Measurements from ENCODE around the gene ADAMTSL5.
A peak's percentile ranks its signal among the peaks of the same experiment; 100 is the strongest.
"Not testable (repeated sequence)": the region's sequence is repeated elsewhere in the genome, so short reads cannot be mapped to it uniquely, and the experiment has no call there.

The ADAMTSL5 gene

DNA sequence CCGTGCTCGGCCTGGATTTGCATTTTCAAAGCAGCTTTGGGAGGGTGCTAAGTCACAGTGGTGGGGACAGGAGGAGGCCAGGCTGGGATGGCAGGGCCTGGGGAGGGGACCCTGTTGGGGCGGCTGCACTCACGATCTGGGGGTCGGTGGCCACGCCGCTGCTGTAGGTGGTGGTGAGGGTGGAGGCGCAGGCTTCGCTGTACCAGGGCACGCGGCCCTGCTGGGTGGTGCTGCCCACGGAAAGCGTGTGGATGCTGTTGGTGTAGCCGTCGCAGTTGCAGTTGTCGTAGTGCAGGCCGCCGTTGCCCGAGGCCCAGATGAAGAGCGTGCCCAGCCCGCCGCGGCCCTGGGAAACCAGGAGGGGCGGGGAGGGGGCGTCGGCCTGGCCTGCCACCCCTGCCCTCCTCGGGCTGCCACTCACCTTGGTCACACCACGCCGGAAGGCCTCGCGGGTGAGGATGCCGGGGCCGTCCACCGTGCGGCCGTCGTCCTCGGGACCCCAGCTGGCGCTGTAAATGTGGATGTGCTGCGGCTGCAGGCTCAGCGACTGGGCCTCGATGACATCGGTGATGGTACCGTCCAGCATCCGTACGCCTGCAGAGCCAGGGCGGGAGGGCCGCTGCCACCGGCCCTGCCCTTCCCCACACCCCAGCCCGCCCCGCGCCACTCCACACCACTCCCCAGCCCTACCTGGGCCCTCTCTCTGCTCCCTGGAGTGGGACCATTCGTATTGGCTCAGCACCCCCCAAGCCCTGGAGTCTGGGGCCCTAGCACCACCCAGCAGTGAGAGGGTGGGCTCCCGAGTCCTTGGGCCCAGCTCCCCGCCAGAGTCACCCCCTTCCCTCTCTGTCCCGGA lies 25.9 kb downstream of the ADAMTSL5 start:
- Mint-ChIP-seq H3K4me3 (no peak overlapping the region), H3K27me3 (peaks cover 22% of the 10 kb centered on the region), H3K27ac (no peak overlapping the region), H3K4me1 (peaks cover 13% of the 10 kb centered on the region), H3K36me3 (no peaks in the 10 kb centered on the region), H3K9me3 (no peaks in the 10 kb centered on the region)
- ATAC-seq, result no peak

DNA sequence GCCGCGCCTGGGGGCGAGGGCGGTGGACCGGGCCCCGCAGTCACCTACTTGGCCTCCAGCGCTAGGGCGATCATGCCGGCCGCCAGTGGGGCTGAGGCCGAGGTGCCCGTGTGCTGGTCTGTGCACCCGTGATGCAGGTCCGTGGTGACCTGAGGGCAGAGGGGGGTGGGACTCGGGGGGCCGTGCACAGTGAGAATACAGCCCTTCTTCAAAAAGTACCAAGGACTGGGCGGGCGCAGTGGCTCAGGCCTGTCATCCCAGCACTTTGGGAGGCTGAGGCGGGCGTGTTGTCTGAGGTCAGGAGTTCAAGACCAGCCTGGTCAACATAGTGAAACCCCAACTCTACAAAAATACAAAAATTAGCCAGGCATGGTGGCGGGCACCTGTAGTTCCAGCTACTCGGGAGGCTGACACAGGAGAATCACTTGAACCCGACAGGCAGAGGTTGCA lies 28.8 kb downstream of the ADAMTSL5 start:
- Mint-ChIP-seq H3K4me3 (no peak overlapping the region), H3K27me3 (peaks cover 9% of the 10 kb centered on the region), H3K27ac (no peak overlapping the region), H3K36me3 (no peaks in the 10 kb centered on the region), H3K9me3 (no peaks in the 10 kb centered on the region), H3K4me1 (peaks cover 9% of the 10 kb centered on the region)
- no peak for ATAC-seq

DNA sequence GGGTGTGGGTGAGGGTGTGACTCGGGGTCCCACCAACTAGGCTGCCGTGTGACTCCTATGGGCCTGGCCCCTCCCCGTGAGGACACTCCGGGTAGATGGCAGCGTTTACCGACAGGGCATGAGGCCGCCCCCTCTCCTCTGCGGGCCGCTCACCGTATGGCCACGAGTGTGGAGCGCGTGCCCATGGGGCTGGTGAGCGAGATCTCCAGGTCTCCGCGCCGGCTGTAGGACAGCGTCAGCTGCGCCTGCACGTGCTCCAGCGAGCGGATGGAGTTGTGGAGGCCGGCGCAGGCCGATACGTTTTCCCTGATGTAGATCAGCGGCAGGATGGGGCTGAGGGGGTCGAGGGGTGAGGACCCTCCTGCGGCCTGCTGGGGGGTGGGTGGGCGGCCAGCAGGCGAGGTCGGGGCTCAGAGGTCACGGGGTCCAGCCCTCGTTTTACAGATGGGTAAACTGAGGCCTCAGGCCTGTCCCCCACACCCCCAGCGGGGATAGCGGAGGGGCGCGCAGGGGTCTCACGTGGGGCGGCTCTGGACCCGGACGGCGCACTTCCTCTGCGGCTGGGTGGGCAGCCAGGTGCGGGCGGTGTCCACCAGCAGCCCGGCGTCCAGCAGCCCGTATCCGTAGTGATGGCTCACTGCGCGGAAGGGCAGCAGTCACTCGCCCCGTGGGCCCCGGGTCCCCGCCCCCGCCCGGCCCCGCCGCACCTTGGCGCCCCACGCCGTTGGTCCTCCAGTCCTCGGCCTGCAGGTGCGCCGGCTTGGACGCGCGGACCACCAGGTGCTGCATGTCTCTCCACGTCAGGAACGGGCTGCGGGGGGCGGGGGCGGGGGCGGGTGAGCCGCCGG lies 29.5 kb downstream of the ADAMTSL5 start:
- H3K27ac Mint-ChIP-seq, result no peak overlapping the region
- ATAC-seq, result no peak

DNA sequence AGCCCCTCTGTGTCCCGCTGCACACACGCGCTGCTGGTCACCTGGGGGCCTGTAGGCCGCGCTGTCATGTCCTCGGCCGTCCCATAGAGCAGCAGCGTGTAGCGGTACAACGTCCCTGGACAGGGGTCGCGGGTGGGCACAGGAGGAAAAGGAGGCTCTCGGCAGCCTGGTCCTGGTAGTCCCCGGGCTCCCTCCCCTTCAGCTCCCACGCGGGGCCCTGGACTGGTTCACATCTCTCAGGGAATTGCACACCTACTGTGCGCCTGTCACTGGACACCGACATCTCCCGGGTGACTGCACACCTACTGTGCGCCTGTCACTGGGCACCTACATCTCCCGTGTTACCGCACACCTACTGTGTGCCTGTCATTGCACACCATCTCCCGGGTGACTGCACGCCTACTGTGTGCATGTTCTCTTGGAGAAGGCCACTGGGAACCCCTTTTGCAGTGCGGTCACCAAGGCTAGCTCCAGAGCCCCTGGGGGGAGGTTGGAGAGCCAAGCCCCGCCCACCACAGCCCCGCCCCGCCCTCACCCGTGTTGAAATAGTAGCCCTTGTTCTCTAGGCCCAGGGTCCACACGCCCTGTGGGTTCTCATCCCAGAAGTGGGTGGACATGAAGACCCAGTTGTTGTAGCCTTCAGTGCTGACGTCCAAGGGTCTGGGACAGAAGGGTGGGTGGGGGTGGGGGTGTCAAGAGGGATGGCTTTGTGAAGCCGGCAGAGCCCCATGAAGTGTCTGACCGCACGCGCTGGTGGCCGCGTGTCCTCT lies 30.3 kb downstream of the ADAMTSL5 start:
- Mint-ChIP-seq H3K9me3 (no peaks in the 10 kb centered on the region), H3K4me3 (no peak overlapping the region), H3K27me3 (no peaks in the 10 kb centered on the region), H3K4me1 (peaks cover 17% of the 10 kb centered on the region), H3K27ac (no peak overlapping the region), H3K36me3 (peaks cover under 1% of the 10 kb centered on the region)
- no peak for ATAC-seq

More for the DNA sequence above, 29.5 kb downstream of the ADAMTSL5 start:
- no peaks in the 10 kb centered on the region for H3K36me3 Mint-ChIP-seq
- no peak overlapping the region for H3K4me3 Mint-ChIP-seq
- H3K27me3 Mint-ChIP-seq, result peaks cover 2% of the 10 kb centered on the region
- H3K9me3 Mint-ChIP-seq, result no peaks in the 10 kb centered on the region
- peaks cover 10% of the 10 kb centered on the region for H3K4me1 Mint-ChIP-seq

DNA sequence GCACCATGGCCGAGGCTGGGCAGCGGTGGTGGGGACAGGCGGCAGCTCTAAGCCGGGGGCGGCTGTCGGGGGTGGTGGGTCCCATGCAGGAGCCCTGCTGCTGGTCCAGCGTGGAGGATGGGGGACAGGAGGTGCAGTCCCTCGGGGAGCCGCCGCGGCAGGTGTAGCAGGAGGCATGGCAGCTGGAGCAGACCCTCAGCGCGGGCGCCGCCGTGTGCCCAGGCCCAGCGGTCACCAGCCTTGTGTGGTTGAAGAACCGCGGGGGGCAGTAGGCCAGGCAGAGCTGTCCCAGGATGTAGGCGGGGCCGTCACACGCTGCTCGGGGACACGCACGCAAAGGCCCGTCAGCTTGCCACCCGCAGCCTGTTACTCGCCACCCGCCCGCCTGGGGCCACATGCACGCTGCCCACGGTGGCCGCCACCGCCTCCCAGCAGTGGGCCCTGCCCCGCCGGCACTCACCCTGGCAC lies 30.9 kb downstream of the ADAMTSL5 start:
- Mint-ChIP-seq H3K4me3 (no peak overlapping the region), H3K4me1 (peaks cover 24% of the 10 kb centered on the region), H3K27me3 (no peaks in the 10 kb centered on the region), H3K36me3 (peaks cover 6% of the 10 kb centered on the region), H3K9me3 (no peaks in the 10 kb centered on the region), H3K27ac (no peak overlapping the region)
- no peak for ATAC-seq

DNA sequence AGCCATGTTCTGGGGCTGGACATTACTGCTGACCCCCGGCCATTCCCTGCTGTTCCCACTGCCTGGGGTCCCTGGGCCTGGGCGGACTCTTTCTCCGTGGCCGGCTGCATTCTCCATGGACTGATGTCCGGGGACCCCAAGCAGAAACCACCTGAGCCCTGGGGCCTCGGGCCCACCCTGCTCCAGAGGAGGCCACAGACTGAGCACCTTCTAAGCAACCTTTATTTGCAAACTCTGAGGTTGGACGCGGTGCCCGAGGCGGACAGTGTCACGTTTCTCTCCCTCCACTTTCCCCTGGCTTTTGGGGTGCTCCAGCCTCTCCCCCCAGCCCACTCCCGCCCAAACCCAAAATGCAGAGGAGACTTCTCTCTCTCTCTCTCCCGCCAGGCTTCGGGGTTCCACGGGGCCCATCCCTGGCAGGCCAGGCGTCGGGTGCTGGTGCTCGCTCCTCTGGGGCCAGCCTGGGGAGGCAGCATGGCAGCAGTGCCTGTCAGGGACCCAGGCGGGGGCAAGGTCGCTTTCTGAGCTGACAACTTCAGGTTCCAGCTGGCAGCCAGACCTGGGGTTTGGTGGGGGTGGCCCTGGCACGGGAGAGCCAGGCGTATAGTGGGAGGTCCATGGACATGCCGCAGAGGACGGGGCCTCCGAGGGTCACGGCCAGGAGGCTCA lies 31.5 kb downstream of the ADAMTSL5 start:
- no peaks in the 10 kb centered on the region for H3K27me3 Mint-ChIP-seq
- H3K27ac Mint-ChIP-seq, result no peak overlapping the region
- ATAC-seq, result no peak
- H3K36me3 Mint-ChIP-seq, result peaks cover 8% of the 10 kb centered on the region
- peaks cover 24% of the 10 kb centered on the region for H3K4me1 Mint-ChIP-seq
- H3K9me3 Mint-ChIP-seq, result no peaks in the 10 kb centered on the region
- no peak overlapping the region for H3K4me3 Mint-ChIP-seq

DNA sequence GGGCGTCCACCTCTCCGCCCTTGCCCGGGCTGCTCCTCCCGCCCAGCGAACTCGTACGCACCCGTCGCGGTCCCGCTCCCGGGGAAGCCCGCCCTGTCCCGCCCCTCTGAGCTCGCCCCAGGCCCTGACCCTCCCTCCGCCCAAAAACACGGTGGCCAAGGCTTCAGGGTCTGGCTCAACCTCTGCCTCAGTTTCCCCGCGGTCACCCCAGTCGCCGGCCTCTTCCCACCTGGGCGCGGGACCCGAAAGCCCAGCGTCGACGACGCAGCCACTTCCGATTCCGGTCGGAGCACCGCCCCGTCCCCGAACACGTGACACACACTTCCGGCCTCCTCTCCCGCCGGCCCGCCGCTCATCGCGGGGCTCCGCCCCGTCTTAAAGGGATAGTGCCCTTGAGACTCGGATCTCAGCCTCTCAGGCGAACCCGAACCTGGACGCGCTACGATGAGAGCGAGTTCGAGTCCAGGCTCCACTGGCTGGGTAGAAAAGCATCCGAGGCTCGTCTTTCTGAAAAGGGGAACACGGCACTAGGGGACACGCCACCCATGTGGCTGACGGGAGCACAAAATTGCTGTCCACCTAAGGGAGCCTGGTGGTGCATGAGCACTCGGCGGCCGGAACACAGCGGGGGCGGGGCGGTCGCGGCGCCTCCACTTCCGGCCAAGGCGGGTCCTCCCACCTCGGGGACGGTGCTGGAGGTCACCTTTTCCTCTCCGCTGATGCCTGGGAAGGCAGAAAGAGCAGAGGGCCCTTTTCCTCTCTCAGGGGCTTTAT lies 33.7 kb downstream of the ADAMTSL5 start, which contains the start of gene C19orf25:
Gene C19orf25, minus strand, starts transcription at position 282 of the 774 bp plus-strand sequence. CDS start 312 bp downstream, outside the sequence.
- H3K4me1 Mint-ChIP-seq, result peaks cover 28% of the 10 kb centered on the region
- peak within 1 kb of the TSS; percentile 79 for H3K27ac Mint-ChIP-seq
- H3K4me3 Mint-ChIP-seq, result peak within 1 kb of the TSS; percentile 85
- peak; percentile 95 for ATAC-seq
- H3K9me3 Mint-ChIP-seq, result no peaks in the 10 kb centered on the region
- H3K36me3 Mint-ChIP-seq, result peaks cover 16% of the 10 kb centered on the region
- no peaks in the 10 kb centered on the region for H3K27me3 Mint-ChIP-seq

DNA sequence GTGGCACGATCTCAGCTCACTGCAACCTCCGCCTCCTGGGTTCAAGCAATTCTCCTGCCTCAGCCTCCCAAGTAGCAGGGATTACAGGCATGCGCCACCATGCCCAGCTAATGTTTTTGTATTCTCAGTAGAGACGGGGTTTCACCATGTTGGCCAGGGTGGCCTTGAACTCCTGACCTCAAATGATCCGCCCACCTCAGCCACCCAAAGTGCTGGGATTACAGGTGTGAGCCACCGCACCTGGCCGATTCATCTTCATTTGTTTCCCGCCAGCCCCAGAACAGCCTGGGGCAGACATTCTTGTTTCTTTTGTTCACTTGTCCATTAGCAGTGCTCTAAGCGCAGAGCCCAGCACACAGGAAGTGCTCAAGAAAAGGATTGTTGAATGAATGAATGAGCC lies 35.8 kb downstream of the ADAMTSL5 start:
- not testable (repeated sequence) for H3K27ac Mint-ChIP-seq, H3K4me3 Mint-ChIP-seq, H3K9me3 Mint-ChIP-seq, ATAC-seq, H3K27me3 Mint-ChIP-seq
- H3K36me3 Mint-ChIP-seq, result peaks cover 22% of the 10 kb centered on the region
- peaks cover 43% of the 10 kb centered on the region for H3K4me1 Mint-ChIP-seq

DNA sequence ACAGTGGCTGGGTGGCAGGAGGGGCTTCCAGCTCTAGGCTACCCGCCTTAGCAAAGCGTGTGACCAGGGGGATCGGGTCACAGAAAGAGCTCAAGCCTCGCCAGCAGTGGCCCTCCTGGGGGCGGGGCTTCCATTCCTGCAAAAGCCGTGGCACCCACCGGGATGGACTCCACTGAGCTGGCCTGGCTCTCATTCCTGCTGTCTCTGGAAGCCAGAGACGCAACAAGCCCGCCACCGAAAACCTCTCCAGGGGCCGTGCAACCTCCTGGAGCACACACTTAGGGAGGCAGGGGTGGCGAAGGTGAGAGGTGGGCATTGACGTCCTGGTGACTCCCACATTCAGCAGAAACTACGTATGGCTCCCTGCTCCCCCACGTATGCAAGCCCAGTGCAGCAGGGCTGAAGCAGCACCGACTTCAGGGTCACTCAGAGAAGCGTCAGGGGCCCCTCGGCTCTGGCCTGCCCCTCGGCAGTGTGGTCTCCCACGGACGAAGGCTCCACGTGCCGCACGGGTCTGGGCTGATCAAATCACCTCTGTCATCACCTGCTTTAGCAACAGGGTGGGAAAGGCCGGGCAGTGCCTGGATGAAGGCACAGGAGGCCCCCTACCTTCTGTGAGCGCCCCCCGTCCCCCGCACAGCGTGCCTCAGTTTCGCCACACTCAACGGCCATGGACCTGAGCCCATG lies 36.9 kb downstream of the ADAMTSL5 start:
- Mint-ChIP-seq H3K4me3 (no peak overlapping the region), H3K9me3 (no peaks in the 10 kb centered on the region), H3K36me3 (peaks cover 22% of the 10 kb centered on the region), H3K27ac (no peak overlapping the region), H3K4me1 (peaks cover 54% of the 10 kb centered on the region), H3K27me3 (no peaks in the 10 kb centered on the region)
- ATAC-seq, result no peak

DNA sequence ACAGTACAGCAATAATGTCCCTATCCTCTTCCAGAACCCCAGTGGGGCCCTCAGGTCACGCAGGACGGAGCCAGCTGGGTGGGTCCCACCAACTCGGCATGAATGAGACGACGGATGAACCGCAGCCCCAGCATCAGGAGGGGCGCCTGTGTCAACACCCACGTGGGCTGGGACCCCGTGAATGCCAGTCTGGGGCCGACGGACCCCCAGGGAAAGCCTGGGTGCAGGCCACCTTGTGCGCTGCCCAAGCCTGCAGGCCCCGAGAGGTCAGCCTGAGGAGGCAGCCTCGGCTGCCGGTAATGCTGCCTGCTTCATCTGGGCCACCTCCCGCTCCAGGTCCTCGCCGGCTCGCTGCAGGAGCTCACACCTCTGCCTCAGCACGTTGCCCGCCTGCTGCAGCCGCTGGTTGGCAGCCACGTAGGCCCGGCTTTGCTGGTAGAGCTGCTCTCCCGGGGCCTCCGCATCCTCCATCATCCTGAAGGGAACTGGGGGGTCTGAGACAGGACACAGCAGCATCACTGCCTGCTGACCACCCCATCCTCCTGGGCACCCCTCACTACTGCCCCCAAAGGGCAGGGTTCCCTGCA lies 38.0 kb downstream of the ADAMTSL5 start:
- peaks cover 6% of the 10 kb centered on the region for H3K27me3 Mint-ChIP-seq
- no peak overlapping the region for H3K4me3 Mint-ChIP-seq
- H3K4me1 Mint-ChIP-seq, result peaks cover 52% of the 10 kb centered on the region

DNA sequence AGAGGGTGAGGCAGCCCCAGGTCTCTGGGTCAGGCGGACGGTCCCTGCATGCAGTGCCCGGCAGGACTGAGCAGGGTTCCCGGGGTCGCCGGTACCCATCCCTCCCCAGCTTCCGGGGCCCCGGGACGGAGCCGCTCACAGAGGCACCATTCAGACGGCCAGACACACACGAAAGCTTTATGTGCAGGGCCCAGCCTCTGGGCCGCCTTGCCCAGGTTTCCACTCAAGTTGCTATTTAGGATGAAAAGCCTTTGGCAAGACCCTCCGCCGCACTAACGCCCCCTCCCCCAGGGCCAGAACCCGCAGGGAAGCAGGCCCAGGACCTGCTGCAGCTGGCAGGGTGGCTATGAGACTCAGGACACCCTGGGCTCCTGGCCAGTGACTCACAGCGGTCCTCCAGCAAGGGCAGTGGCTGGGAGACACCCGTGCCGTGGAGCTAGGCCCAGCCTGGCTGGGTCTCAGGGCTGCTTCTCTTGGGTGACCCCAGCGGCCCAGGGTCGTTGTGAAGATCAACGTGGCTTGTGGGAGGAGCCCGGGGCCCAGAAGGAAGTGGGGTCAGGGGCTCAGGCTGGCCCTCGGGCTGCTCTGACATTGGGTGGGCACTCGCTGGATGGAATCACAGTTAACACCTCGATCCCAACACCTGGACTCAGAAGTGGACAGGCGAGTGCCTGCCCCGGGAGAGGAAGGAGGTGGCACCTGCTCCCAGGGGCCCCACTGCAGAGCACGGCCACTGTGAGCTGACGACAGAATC lies 38.6 kb downstream of the ADAMTSL5 start:
- Mint-ChIP-seq H3K4me1 (peaks cover 53% of the 10 kb centered on the region), H3K36me3 (peaks cover 22% of the 10 kb centered on the region), H3K27me3 (peaks cover 8% of the 10 kb centered on the region), H3K9me3 (no peaks in the 10 kb centered on the region), H3K27ac (no peak overlapping the region), H3K4me3 (no peak overlapping the region)
- no peak for ATAC-seq

More for the DNA sequence above, 38.0 kb downstream of the ADAMTSL5 start:
- ATAC-seq, result no peak
- H3K9me3 Mint-ChIP-seq, result no peaks in the 10 kb centered on the region
- H3K27ac Mint-ChIP-seq, result no peak overlapping the region
- H3K36me3 Mint-ChIP-seq, result peaks cover 22% of the 10 kb centered on the region

DNA sequence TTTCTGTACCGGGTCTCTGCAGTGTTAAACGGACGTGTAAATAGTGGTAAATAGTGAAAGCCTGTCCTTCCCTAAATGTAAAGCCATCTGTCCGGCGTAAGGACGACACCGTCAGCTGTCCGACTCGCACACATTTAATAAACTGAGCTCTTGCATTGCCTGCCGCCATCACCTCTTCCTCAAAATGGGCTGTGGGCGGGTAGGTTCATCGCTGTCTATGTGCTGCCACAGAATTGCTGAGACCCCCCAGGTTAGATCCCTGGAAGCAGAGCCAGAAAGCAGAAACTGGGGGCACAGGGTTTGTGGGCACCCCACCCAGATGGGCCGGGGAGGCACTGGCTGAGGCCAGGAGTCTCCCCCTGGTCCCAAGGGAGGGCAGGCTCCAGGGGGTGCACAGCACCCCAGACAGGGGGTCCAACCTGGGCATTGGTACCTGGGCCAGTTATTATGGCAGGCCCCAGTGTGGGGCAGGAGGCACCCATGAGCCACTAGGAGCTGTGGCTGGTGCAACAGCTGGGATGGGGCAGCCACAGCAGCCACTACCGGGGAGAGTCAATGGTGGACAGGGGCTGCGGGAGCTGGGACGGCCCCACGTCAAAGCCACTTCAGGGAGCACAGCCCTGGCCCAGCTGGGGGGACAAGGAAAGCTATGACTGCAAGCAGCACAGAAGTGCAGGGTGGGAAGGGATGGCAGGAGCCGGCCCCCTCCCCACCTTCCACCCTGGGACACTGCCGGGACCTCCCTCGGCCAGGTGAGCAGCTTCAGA lies 39.6 kb downstream of the ADAMTSL5 start:
- H3K4me1 Mint-ChIP-seq, result peaks cover 50% of the 10 kb centered on the region

More for the DNA sequence above, 39.6 kb downstream of the ADAMTSL5 start:
- H3K36me3 Mint-ChIP-seq, result peaks cover 22% of the 10 kb centered on the region
- H3K27me3 Mint-ChIP-seq, result peaks cover 8% of the 10 kb centered on the region
- H3K4me3 Mint-ChIP-seq, result no peak overlapping the region
- no peak overlapping the region for H3K27ac Mint-ChIP-seq
- no peaks in the 10 kb centered on the region for H3K9me3 Mint-ChIP-seq
- no peak for ATAC-seq

All from stimulated activated memory B cell treated with anti-CD40 and anti-IgM and Interleukin-4, amounts not matched to agents 10 μg/mL and 1 μg/mL and 100 μg/mL, for 72 hours (primary cell).